ENCODE measurements around the gene OBP2B. TPM values are rescaled to one million over a fixed set of nuclear protein-coding genes. Genes with fewer than 3 reads are reported as not detected.

OBP2B gene
- total and polyA plus RNA-seq, 2 donors (not counting 1 experiment from before 2014, with no cell fraction given) = not detected

DNA sequence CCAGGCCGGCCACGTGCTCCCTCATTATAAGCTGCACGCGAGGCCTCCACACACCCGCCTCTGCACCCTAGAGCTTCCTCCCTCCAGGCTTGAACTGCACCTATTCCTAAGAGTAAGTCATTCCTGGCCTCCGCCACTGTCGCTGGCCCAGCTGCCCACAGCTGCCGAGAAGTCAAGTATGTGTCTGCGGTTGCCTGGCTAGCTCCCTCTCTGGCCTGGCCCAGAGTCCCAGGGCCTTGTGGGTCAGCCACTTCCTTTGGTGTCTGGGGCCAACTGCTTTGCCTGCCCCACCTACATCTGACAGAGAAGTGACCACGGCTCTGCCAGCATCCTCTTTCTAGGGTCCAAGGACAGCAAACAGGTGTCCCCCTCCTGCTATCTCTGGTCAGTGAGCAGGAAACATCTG lies 47.6 kb upstream of the OBP2B start:
- no peaks in the 10 kb centered on the region for H3K27me3 ChIP-seq (ENCODE audit: control insufficient read depth, insufficient read depth, low read length)
- no peak overlapping the region for H2AFZ ChIP-seq (ENCODE audit: low read length)
- no peak for DNase-seq (ENCODE audit: low read depth in 2 of 2)
- no peak overlapping the region for H3K4me2 ChIP-seq (ENCODE audit: extremely low read depth, insufficient read depth, low read length)
- no peak overlapping the region for H3K4me3 ChIP-seq (replicated peaks in 1 of 4; ENCODE audit: control extremely low read depth in 1 of 4, insufficient read depth in 1 of 4, low read depth in 3 of 4, low read length in 4 of 4)
- H4K20me1 ChIP-seq (ENCODE audit: control insufficient read depth, extremely low read depth, insufficient read depth, low read length) = no peaks in the 10 kb centered on the region
- H3K79me2 ChIP-seq (ENCODE audit: control insufficient read depth, insufficient read depth, low read length) = no peaks in the 10 kb centered on the region
- H3K4me1 ChIP-seq (ENCODE audit: control insufficient read depth, extremely low read depth, insufficient read depth, low read length) = no peaks in the 10 kb centered on the region
- no peaks in the 10 kb centered on the region for H3K36me3 ChIP-seq (ENCODE audit: control insufficient read depth, insufficient read depth, low read length)
- H3K27ac ChIP-seq (ENCODE audit: insufficient read depth, low read length) = no peak overlapping the region
- TF ChIP-seq, protein P1, sequence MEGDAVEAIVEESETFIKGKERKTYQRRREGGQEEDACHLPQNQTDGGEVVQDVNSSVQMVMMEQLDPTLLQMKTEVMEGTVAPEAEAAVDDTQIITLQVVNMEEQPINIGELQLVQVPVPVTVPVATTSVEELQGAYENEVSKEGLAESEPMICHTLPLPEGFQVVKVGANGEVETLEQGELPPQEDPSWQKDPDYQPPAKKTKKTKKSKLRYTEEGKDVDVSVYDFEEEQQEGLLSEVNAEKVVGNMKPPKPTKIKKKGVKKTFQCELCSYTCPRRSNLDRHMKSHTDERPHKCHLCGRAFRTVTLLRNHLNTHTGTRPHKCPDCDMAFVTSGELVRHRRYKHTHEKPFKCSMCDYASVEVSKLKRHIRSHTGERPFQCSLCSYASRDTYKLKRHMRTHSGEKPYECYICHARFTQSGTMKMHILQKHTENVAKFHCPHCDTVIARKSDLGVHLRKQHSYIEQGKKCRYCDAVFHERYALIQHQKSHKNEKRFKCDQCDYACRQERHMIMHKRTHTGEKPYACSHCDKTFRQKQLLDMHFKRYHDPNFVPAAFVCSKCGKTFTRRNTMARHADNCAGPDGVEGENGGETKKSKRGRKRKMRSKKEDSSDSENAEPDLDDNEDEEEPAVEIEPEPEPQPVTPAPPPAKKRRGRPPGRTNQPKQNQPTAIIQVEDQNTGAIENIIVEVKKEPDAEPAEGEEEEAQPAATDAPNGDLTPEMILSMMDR (conservative IDR thresholded peaks at IDR 0.05 in 1 of 2, IDR thresholded peaks at IDR 0.05 in 1 of 2; ENCODE audit: low read depth in 1 of 2, low read length in 2 of 2) = no peak
- TF ChIP-seq EZH2 (IDR thresholded peaks at IDR 0.05; ENCODE audit: low read length, missing control alignments) = no peak
- H3K9me3 ChIP-seq (ENCODE audit: control insufficient read depth, insufficient read depth, low read depth, low read length) = no peaks in the 10 kb centered on the region
- no peak overlapping the region for H3K9ac ChIP-seq (ENCODE audit: insufficient read depth, low read length)

DNA sequence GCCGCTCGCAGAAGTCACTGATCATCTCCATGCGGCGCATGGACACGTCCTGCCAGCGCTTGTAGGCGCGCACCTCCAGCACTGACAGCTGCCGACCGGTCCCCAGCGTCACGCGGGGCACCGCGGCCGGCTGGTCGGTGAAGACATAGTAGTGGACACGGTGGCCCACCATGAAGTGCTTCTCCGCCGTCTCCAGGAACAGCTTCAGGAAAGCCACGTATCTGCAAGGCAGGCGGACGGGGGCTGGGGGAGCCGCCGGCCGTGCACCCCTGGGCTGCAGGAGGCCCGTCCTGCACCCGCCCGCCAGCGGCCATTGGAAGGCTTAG lies 47.0 kb upstream of the OBP2B start:
- Histone ChIP-seq H3K27me3 (ENCODE audit: control insufficient read depth, insufficient read depth, low read length) (no peaks in the 10 kb centered on the region), H3K9ac (ENCODE audit: insufficient read depth, low read length) (no peak overlapping the region), H3K4me2 (ENCODE audit: extremely low read depth, insufficient read depth, low read length) (no peak overlapping the region), H2AFZ (ENCODE audit: low read length) (no peak overlapping the region), H3K9me3 (ENCODE audit: control insufficient read depth, insufficient read depth, low read depth, low read length) (no peaks in the 10 kb centered on the region), H3K4me3 (replicated peaks in 1 of 4; ENCODE audit: control extremely low read depth in 1 of 4, insufficient read depth in 1 of 4, low read depth in 3 of 4, low read length in 4 of 4) (no peak overlapping the region), H3K36me3 (ENCODE audit: control insufficient read depth, insufficient read depth, low read length) (no peaks in the 10 kb centered on the region), H3K27ac (ENCODE audit: insufficient read depth, low read length) (no peak overlapping the region), H3K79me2 (ENCODE audit: control insufficient read depth, insufficient read depth, low read length) (no peaks in the 10 kb centered on the region), H3K4me1 (ENCODE audit: control insufficient read depth, extremely low read depth, insufficient read depth, low read length) (no peaks in the 10 kb centered on the region), H4K20me1 (ENCODE audit: control insufficient read depth, extremely low read depth, insufficient read depth, low read length) (no peaks in the 10 kb centered on the region)
- DNase-seq (ENCODE audit: low read depth in 2 of 2) = no peak
- TF ChIP-seq EZH2 (IDR thresholded peaks at IDR 0.05; ENCODE audit: low read length, missing control alignments) = no peak
- TF ChIP-seq, protein P1 (conservative IDR thresholded peaks at IDR 0.05 in 1 of 2, IDR thresholded peaks at IDR 0.05 in 1 of 2; ENCODE audit: low read depth in 1 of 2, low read length in 2 of 2) = no peak

DNA sequence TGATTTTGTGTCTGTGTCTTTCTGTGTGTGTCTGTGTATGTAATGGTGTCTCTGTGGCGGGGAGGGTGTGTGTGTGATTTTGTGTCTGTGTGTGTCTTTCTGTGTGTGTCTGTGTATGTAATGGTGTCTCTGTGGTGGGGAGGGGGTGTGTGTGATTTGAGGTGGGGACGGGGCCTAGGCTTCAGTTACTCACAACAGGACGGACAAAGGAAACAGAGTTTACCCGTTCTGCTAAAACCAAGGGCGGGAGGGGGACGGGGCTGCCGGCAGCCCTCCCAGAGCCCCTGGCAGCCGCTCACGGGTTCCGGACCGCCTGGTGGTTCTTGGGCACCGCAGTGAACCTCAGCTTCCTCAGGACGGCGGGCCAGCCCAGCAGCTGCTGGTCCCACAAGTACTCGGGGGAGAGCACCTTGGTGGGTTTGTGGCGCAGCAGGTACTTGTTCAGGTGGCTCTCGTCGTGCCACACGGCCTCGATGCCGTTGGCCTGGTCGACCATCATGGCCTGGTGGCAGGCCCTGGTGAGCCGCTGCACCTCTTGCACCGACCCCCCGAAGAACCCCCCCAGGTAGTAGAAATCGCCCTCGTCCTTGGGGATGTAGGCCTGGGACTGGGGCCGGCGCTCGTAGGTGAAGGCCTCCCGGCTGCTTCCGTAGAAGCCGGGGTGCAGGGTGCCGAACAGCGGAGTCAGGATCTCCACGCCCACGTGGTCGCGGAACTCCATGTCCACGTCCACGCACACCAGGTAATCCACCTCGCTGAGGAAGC lies 46.5 kb upstream of the OBP2B start:
- no peak for DNase-seq (ENCODE audit: low read depth in 2 of 2)
- Histone ChIP-seq H3K4me3 (replicated peaks in 1 of 4; ENCODE audit: control extremely low read depth in 1 of 4, insufficient read depth in 1 of 4, low read depth in 3 of 4, low read length in 4 of 4) (no peak overlapping the region), H3K9me3 (ENCODE audit: control insufficient read depth, insufficient read depth, low read depth, low read length) (no peaks in the 10 kb centered on the region), H3K4me2 (ENCODE audit: extremely low read depth, insufficient read depth, low read length) (no peak overlapping the region), H3K79me2 (ENCODE audit: control insufficient read depth, insufficient read depth, low read length) (no peaks in the 10 kb centered on the region), H4K20me1 (ENCODE audit: control insufficient read depth, extremely low read depth, insufficient read depth, low read length) (no peaks in the 10 kb centered on the region), H3K27me3 (ENCODE audit: control insufficient read depth, insufficient read depth, low read length) (no peaks in the 10 kb centered on the region), H3K36me3 (ENCODE audit: control insufficient read depth, insufficient read depth, low read length) (no peaks in the 10 kb centered on the region), H3K27ac (ENCODE audit: insufficient read depth, low read length) (no peak overlapping the region), H2AFZ (ENCODE audit: low read length) (no peak overlapping the region), H3K9ac (ENCODE audit: insufficient read depth, low read length) (no peak overlapping the region), H3K4me1 (ENCODE audit: control insufficient read depth, extremely low read depth, insufficient read depth, low read length) (no peaks in the 10 kb centered on the region)
- TF ChIP-seq, protein P1 (conservative IDR thresholded peaks at IDR 0.05 in 1 of 2, IDR thresholded peaks at IDR 0.05 in 1 of 2; ENCODE audit: low read depth in 1 of 2, low read length in 2 of 2) = no peak
- no peak for TF ChIP-seq EZH2 (IDR thresholded peaks at IDR 0.05; ENCODE audit: low read length, missing control alignments)
